T-helper 2 cell treated with Interferon-gamma antibody and Interleukin-4, amounts not matched to agents 100 ng/mL and 5 ng/mL, for 36 hours (primary cell): Measurements from ENCODE around the gene LRIG1. TPM values are rescaled to one million over a fixed set of nuclear protein-coding genes. Genes with fewer than 3 reads are reported as not detected.

Experiments used
- intact Hi-C: fragments of 100-400 bp; cut with micrococcal nuclease; formaldehyde crosslinking; loops from one replicate; pipeline ENCODE4 v1.15.1; 2023
- total RNA-seq: library from RNA; stranded (reverse); gene quantifications from 2 replicates; pipeline ENCODE4 v1.2.3, GENCODE V29; 2022

LRIG1 gene
- total RNA-seq, 1 donor from 2014 or later: 33.9 TPM

DNA sequence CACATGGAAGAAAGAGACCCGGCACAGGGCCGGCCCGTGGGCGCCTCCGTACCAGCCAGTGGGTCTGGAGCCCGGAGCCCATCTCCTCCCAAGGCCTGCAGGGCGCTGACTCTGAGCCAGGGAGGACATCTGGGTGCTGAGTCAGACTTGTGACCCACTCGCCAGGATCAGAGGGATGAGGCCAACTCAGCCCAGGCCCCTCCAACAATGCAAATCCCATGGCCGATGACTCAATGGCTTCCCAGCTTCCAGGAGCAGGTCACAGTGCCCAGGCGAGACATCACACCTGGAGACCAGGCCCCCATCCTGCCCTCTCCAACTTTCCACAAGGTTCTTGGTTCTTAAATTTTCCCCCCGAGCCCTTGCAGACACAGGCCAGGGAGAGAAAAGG lies 95.1 kb downstream of the LRIG1 start:
- intact Hi-C loops: no loop called here

DNA sequence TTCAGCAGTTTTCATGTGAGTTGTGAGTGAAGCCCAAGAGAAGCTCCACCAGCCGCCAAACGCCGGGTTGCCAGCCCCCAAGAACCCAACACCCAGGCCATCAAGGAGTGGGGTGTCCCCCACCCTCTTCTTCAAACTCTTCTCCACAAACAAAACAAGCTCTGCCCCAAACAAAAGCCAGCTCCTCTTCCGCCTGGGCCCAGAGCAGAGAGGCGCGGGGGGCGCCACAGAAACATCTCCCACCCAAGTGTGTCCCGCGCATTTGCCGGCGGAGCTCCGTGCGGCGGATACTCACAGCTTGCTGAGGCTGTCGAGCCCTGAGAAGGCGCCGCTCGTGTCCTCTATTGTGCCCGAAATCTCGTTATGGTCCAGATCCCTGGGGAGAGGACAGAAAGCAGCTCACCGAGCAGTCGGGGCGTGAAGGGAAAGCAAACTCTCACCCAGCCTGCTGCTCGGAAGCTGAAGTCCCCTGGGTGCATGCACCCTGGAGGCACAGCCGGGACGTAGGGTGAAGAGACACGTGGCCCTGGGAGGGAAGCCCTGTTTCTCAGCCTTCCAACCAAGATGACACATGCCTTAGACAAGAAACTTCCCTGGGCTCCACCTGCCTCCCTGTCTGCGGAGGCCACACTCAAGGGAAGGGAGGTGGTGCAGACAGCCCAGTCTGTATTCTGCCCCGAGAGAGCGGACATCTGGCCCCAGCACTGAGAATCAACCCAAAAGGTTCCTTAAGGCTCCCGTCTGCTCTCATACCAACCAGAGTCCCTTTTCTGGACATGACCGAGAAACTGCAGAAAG lies 95.7 kb downstream of the LRIG1 start:
- intact Hi-C loops: no loop called here

DNA sequence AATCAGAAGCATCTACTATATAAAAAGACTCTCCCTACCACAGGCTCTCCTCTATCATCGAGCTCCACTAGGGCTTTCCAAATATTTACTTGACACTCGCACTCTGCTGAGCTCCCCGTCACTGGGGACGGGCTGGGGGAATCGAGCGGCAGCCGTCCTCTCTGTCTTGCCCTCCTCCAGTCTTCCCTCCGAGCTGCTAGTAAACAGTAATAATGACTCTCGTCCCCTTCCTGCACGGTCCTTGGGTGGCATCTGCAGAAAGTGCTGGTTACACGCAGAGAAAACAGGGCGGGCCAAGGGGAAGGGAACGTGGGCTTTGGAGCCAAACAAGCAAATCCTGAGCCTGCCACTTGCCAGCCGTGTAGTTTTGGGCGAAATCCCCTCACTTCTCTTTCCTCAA lies 96.6 kb downstream of the LRIG1 start:
- intact Hi-C loops: no loop called here

DNA sequence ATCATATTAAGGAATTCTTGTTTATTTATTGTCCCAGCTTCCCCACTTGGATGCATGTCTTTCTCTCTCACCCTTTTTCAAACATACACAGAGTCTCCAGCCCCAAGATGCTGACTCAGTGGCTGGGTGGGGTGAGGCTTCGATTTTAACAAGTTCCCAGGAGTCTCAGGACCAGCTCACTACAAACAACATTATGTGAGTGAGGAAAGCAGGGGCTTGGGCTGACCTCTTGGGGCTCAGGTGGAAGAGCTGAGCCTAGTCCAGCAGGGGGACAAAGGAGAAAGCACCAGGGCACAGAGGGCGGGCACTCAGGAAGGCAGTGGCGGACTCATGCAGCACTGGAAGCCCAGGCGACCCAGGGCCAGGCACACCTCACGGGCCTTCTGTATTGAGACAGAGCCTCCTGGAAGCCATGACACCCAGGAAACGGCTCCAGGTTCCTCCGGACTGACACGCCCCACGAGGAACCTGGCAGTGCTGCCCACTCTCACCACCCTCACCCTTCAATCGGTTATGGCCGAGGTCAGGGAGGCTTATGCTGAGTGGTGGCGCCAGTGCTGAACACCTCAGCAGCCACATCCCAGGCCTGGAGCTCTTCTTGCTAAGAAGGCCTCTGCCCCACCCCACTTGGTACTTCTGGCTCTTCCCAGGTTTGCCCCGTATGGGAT lies 97.4 kb downstream of the LRIG1 start:
- intact Hi-C loops: no loop called here

DNA sequence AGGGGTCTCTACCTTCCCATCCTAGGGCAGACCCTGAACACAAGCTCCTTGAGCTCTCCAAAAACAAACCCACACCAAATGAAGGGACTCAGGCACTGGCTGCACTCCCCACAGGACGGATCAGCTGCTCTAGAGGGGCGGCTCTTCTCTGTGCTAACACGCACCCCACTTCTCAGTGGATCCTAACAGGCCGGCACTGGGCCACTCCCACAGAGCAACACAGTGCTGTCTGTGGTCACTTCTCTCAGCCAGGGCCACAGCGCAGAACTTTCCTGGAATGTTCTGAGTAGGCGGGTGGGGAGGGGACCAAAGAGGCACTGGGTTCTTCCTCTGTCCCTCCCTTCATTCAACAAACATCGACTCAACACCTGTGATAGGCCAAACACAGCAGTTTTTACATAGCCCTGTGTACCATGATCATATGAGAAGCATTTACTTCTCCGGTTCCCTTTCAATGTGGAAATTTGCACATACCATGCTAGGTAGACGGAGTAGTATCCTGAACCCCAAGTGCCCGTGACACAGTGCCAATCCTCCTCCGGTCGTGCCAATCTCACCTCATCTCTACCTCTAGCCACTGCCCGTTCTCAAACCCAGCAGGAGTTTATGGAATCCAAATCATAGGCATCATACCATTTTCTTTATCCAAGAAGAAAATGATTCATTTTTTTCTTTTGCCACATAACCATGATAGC lies 98.1 kb downstream of the LRIG1 start:
- intact Hi-C loops: no loop called here

DNA sequence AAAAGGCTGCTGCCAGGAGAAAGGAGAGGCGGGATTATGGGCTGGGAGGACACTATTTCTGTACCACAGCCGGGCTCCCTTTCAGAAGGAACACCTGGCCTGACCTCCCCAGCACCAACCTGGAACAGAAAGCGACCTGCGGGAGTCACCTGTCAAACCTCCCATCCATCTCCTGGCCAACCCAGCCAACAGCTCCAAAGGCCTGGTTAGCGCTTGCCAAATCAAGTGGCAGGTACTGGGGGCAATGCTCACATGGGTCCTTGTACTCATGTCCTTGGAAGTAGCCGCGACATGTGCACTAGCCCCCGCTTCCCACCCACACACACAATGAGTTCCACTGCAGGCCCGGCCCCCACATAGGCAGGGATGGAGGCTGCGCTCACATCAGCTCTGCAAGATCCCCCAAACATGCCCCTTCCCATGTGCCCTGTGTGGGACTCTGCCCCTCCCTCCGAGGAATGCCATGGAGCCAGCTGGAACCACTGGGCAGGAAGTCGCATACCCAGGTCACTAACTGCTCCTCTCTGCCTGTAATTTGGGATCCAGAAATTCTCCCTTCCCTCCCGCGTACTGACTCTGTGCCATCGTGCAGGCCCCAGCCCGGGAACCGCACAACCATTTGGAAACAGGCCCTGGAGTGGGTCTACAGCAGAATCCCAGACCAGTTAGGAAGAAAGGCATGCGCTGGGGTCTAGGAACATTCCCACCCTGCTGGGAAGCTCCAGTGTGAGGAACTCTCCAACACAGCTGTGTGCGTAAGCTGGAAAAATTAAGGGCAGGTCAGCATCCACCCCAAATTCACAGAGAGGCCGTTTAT lies 98.9 kb downstream of the LRIG1 start:
- intact Hi-C loops: no loop called here

DNA sequence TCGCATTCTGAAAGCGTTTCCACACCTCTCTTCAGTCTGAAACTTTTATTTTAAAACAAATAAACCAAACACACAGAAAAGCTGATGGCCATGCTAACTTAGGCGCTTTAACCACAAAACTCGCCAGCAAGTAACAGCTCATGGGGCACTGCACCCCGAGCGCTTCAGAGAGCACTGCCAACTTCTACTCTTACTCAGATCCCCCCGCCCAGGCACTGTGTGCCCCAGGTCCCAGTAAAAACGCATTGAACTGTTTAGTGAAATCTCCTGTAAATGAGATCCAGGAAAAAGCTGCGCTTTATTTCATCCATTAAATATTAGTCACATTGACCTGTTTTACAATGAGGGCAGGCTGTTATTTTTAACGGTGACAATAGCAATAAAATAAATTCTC lies 99.7 kb downstream of the LRIG1 start:
- intact Hi-C loops: no loop called here

DNA sequence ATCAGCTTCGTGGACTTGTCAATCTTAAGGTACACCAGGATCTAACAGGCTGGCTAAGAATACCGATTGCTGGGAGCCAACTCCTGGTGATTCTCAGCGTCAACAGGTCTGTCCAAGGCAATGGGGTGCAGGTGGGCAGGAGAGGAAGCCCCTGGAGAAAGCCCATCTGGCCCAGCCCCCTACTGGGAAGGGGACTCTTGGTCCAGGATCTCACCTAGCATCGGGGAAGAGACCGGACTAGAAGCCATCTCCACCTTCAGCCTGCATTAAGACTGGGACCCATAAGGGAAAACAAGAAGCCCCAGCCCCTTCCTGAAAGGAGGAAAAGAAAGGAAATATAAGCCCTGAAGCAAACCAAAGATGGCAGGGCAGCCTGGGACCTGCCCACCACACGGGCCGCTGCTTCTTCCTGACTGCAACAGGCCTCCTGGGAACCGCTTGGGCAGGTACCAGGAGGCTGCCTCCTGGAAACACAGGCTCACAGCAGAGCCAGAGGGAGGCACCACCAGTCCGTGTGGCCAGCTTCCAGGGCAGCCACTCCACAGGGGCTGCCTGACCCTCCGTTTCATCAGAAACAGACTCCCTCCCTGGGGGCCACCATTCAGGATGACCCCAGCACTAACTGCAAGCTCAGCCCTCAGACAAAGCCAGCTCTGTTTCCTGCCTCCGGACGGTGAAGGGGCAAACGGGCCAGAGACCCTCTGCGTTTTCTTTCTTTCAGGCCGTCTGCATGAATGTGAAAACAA lies 100.2 kb downstream of the LRIG1 start:
- intact Hi-C loops: no loop called here

DNA sequence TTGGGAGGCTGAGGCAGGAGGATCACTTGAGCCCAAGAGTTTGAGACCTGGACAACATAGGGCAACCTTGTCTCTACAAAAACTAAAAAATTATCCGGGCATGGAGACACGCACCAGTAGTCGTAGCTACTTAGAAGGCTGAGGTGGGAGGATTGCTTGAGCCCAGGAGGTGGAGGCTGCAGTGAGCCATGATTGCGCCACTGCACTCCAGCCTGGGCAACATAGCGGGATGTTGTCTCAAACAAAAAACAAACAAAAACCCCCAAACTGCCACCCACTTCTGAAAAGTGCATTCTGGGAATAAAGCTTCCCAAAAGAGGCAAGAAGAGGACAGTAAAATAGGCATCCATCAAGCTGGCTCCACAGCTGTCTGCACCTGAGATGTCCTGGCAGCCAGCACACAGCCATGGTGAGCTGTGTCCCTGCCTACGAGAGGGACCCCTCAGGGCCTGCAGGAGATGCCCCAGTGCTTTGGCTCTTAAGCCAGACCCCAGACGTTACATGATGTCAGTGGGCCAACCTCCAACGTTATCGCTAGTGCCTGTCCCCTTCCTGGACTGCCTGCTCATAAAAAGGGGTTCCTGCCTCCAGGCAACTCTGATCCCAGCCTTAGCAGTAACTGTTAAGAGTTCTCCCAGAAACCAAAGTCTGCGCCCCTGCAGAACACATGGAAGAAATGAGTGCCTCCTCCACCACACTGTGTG lies 101.1 kb downstream of the LRIG1 start:
- intact Hi-C loops: no loop called here

DNA sequence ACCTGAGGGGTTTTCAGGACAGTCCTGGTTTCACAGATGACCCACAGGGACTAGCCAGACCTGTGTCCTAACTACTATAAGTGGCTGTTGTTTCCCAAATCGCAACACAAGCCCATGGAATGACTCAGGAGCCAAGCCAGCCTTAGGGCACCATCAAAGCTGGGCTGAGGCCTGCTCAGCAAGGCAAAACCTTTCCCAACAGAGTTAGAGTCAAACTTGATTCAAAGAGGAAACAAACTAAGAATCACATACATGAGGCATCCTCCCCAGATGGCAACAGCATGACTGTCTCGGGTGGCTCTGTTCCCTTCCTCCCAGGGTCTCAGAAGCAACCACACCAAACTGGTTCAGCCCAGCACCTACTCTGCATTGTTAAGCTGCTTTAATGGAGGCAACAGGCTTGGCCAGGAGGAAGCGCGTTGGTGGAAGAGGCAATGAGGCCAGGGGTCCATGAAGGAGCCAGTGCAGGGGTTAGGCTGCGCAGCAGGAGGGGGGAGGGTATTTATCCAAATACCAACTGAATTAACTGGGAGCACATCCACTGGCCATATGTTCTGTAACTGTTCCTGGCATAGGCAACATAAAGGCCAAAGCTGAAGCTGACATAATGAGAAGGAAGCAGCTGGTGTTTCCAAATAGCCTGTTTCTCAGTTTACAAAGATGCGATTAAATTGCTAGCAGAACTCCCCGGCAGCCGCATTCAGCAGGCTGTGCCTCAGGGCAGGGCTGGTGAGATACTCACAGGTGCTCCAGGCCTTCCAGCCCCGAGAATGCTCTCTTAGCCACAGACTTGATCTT lies 102.4 kb downstream of the LRIG1 start:
- intact Hi-C loops: no loop called here

DNA sequence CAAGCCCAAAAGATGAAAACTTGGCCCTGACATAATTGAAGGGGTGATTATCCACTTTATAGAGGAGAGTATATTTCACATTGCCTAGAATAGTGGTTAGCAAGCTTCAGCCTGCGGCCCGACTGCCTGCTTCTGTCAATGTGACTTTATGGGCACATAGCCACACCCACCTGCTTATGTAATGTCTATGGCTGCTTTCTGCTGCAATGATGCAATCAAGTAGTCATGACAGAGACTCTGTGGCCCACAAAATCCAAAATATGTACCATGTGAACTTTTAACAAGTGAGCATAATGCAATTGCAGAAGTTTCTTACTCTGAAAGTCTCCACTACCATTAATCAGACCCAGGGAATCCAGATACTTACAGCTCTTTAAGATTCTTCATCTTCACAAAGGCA lies 103.1 kb downstream of the LRIG1 start:
- intact Hi-C loops: no loop called here

DNA sequence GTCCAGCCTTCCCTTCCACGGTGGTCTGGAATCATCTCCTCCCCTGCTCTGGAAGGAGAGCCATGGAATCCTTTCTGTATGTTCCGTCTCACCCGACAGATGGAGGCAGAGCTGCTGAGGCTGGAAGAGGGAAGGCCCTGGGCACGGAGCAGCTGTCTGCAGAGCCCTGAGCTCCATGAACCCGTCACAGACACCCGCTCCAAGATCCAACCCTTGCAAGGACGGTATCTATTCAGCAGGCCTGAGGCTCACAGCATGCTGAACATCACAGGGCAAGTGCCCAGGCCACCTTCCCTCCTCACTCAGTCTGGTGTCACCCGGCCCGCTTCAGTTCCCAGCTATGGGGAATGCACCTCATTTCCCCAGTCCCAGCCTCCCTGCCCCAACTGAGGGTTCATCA lies 103.9 kb downstream of the LRIG1 start:
- intact Hi-C loops: no loop called here

DNA sequence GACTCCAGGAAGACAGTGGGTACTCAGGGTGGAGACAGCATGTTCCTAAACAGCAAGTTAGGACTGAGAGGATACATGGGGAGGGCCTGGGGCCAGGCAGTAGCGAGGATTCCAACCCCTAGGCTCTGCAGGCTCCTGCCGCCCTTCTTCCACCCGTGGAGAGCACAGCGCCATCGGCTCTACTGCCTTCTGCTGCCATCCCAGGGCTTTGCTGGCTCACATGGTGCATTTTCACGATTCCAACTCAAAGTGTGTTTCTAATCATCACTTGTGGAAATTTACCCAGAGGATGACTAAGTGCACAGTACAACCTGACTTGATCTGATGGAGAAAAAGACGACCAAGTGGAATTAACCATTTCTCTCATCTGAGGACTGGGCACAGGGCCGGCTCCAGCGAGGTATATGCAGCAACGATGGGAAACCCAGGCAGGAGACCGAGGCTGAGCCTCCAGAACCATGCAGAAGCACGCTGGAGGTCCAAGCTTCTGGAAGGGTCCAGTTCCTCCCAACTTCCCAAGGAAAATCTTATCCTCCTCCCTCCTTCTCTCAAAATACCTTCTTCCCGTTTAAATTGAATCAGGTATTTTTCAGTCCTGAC lies 104.6 kb downstream of the LRIG1 start:
- intact Hi-C loops: no loop called here

DNA sequence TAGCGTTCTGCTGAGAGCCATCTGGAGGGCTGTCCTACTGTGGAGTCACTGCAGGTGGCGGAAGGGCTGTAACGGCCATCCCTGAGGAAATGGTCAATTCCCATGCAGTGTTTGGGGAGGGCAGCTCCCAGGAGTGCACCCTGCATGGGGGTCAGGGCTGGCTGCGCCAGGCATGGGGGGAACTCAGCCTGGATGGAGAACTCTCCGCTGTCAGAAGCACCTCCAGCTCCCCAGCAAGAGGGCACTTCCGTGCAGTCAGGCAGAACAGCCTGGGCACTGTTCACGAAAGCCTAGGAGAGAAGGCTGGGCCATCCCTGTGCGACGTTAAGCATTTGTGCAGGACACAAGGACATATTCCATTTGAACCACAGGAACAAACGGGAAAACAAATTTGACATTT lies 105.2 kb downstream of the LRIG1 start:
- intact Hi-C loops: no loop called here

DNA sequence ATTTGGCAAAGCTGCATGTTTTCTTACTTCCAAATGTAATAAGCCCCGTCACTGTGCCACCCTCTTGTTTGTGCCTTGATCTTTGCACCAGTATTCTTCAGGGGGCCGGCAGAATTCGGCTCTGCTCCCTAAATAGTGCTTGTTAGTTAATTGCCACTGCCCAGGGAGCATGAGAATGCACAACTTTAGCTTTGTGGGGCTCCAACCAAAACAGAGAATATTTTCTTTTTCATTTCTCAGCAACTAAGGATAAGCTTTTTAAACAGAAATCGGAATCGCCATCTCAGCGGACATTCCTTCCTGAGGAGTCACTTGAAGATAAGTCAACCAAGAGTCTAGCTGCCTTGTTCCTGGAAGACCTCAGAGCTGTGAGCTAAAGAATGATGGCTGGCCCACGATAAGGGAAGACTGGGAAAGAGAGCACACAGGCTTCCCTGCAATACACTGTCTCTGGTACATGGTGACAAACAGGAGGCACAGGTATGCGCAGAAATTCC lies 106.0 kb downstream of the LRIG1 start:
- intact Hi-C loops: loop anchor here (1.0 to 5.0 kb wide), 2 partner anchors 108 to 118 kb away; partner anchors contain the start of gene LRIG1

DNA sequence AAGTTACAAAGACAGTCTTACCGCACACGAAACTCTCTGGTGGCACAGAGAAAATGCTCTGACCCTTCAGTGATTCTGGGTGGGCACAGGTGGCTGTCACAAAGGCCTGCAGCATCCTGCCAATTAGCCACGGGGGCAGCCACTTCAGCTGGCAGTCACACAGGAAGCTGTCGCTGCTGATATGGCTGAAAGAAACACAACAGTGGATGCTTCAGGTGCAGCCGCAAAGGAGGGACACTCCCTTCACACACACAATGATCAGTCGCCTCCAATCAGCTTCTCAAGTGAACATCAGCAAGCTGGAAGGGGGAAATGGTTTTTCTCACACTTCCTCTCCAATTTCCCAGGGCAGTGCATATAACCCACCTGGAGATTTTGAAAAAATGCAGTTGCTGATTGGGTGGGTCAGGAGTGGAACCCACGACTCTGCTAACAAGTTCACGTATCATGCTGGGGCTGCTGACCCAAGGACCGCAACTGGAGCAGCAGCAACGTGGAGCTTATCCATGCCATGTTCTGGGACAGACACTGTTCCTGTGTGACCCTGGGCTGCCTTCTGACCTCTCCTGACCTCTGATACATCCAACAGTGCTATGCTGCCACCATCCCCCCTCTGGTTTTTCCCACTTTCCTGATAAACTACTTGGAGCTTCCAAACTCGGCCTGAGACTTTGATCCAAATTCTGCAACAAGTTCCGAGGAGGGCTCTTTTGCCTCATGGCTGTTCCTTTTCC lies 106.6 kb downstream of the LRIG1 start:
- intact Hi-C loops: loop anchor here (1.0 to 5.0 kb wide), 2 partner anchors 108 to 118 kb away; partner anchors contain the start of gene LRIG1

DNA sequence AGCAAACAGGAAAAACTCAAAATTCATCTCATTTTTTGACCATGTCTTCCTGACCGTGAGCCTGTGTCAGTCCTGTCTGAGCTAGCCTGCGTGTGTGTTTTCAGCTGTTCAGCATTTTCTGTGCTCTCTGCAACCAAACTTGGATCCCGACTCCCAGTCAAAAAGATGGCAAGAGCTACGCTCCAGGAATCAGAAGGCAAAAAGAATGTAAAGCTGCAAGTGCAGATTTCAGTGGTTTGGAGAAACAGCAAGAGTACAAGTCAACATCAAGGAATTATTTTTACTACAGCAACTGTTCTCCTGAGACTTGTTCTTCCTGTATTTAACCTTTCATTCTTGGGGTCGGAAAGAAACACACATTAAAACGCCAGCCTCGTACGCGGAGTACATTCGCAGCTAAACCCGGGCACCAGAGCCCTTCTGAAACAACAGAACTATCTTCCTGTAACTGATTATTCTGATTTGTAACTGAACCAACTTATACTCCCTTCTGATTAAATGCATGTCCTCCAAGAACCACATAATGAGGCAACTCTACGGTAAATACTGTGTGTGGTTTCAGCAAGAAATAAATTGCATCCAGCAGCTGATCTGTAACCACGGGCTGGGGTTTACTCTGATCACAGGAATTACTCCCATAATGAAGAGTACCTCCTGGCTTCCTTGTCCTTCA lies 107.4 kb downstream of the LRIG1 start:
- intact Hi-C loops: loop anchor here (1.0 to 5.0 kb wide), 2 partner anchors 109 to 117 kb away; partner anchors contain the start of gene LRIG1
